HL-60 (cell line): Measurements from ENCODE around the gene PGBD5.
"Not testable (repeated sequence)": the region's sequence is repeated elsewhere in the genome, so short reads cannot be mapped to it uniquely, and the experiment has no call there.

Experiments used
- DNase-seq, 2 experiments: peaks; one replicate each; pipeline ENCODE4 v3.0.0-alpha.2; 2010 to 2020; ENCODE audit warnings: low read depth in 1 of 2, low spot score in 1 of 2
- H3K27ac ChIP-seq: fragments of 250-450 bp; sonication (Bioruptor Pico); replicated peaks from 2 replicates; pipeline ENCODE4 v1.5.1; 2020; ENCODE audit warnings: mild to moderate bottlenecking, moderate library complexity
- H3K27me3 ChIP-seq: fragments of 250-450 bp; sonication (Bioruptor Pico); 2 replicates; pipeline ENCODE4 v1.5.1; 2021; ENCODE audit warnings: mild to moderate bottlenecking, moderate library complexity; ENCODE audit not compliant: insufficient read depth, poor library complexity, severe bottlenecking
- H3K4me3 ChIP-seq: replicated peaks from 2 replicates; pipeline ENCODE4 v1.5.1; 2011; ENCODE audit warnings: mild to moderate bottlenecking, control low read depth, low read length; ENCODE audit not compliant: insufficient read depth
- GABPA ChIP-seq: IDR thresholded peaks from 2 replicates; pipeline ENCODE4 v1.6.1; 2012; ENCODE audit warnings: low read depth
- POLR2AphosphoS5 ChIP-seq: IDR thresholded peaks from 2 replicates; pipeline ENCODE4 v1.6.1; 2012; ENCODE audit warnings: low read depth
- REST ChIP-seq: IDR thresholded peaks from 2 replicates; pipeline ENCODE4 v1.6.1; 2012; ENCODE audit warnings: low read depth; ENCODE audit not compliant: insufficient replicate concordance
- SPI1 ChIP-seq: IDR thresholded peaks from 2 replicates; pipeline ENCODE4 v1.6.1; 2012; ENCODE audit warnings: low read depth, mild to moderate bottlenecking, borderline replicate concordance
- long read RNA-seq: library from polyadenylated mRNA; unstranded; transcript quantifications from one replicate; pipeline ENCODE4 v2.0.0, GENCODE V29; 2020
- TF ChIP-seq, protein P1 (sequence below): IDR thresholded peaks from one replicate; pipeline ENCODE4 v1.5.1; 2011; ENCODE audit warnings: low read length, control low read depth, inconsistent platforms; ENCODE audit not compliant: insufficient read depth

The PGBD5 gene
- long read RNA-seq: 0 reads

GRCh38 chr1:230426246-230427093 lies at the start of gene PGBD5:
Gene PGBD5, minus strand, starts transcription at chr1:230426332. Its CDS starts 404 bp downstream, at chr1:230425928.
- H3K27me3 ChIP-seq: peaks cover 24% of the 10 kb centered on the region
- peak; percentile 31 to 54 for DNase-seq
- H3K27ac ChIP-seq: no peak within 1 kb of the TSS
- H3K4me3 ChIP-seq: peak within 1 kb of the TSS; percentile 57
- TF ChIP-seq GABPA (no peak), POLR2AphosphoS5 (no peak), REST (peak; percentile 97), SPI1 (no peak)
- TF ChIP-seq, protein P1, sequence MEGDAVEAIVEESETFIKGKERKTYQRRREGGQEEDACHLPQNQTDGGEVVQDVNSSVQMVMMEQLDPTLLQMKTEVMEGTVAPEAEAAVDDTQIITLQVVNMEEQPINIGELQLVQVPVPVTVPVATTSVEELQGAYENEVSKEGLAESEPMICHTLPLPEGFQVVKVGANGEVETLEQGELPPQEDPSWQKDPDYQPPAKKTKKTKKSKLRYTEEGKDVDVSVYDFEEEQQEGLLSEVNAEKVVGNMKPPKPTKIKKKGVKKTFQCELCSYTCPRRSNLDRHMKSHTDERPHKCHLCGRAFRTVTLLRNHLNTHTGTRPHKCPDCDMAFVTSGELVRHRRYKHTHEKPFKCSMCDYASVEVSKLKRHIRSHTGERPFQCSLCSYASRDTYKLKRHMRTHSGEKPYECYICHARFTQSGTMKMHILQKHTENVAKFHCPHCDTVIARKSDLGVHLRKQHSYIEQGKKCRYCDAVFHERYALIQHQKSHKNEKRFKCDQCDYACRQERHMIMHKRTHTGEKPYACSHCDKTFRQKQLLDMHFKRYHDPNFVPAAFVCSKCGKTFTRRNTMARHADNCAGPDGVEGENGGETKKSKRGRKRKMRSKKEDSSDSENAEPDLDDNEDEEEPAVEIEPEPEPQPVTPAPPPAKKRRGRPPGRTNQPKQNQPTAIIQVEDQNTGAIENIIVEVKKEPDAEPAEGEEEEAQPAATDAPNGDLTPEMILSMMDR: no peak

GRCh38 chr1:230474924-230475323 lies 48.8 kb upstream of the PGBD5 start:
- not testable (repeated sequence) for H3K4me3 ChIP-seq, H3K27ac ChIP-seq, H3K27me3 ChIP-seq
- DNase-seq: peak in 1 of 2 experiments; percentile 35
- TF ChIP-seq SPI1: peak; percentile 59; the same call in 1 of the 2 replicates

GRCh38 chr1:230470750-230471149 lies 44.6 kb upstream of the PGBD5 start:
- not testable (repeated sequence) for DNase-seq, H3K27me3 ChIP-seq, H3K4me3 ChIP-seq, H3K27ac ChIP-seq

- Histone ChIP-seq H3K4me3 (no peak overlapping the region), H3K27ac (no peak overlapping the region), H3K27me3 (no peaks in the 10 kb centered on the region)
- TF ChIP-seq POLR2AphosphoS5 (no peak), SPI1 (no peak), GABPA (no peak), REST (no peak)
- TF ChIP-seq, protein P1: no peak
- no peak for DNase-seq
Observed at GRCh38 chr1:230469271-230469670, 43.1 kb upstream of the PGBD5 start.

DNA sequence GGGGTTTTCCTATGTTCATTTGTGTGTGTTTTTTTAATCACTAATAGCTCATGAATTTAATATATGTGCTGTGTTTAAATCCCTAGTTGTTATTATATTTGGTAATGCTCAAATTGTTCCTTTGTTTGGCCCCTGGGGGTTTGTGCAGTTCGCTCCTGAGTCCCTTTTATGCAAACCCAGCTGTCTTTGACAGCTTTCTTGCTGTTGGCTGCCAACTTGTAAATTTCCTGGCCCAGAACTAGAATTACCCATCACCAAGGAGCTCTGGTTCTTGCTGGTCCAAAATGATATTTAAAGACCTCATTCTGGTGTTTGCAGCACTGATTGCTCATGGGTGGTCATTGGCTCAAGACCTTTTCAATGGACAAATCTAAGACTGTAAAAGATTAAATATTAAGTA lies 39.6 kb upstream of the PGBD5 start:
- no peak for DNase-seq
- TF ChIP-seq REST (no peak), SPI1 (no peak), POLR2AphosphoS5 (no peak), GABPA (no peak)
- TF ChIP-seq, protein P1: no peak
- no peak overlapping the region for H3K27ac ChIP-seq
- H3K27me3 ChIP-seq: no peaks in the 10 kb centered on the region
- no peak overlapping the region for H3K4me3 ChIP-seq
